GM19455 (cell line): ENCODE measurements around the gene SNRPD3.
"Not testable (repeated sequence)": the region's sequence is repeated elsewhere in the genome, so short reads cannot be mapped to it uniquely, and the experiment has no call there.

Source experiments
- ATAC-seq: cut with Tn5 transposase; IDR thresholded peaks from one replicate; pipeline ENCODE4 v1.9.1; 2021; ENCODE audit not compliant: unreplicated experiment

SNRPD3 gene

GRCh38 chr22:24532075-24532474, 23.7 kb upstream of the SNRPD3 start:
- ATAC-seq = no peak

- no peak for ATAC-seq
These were observed 20.5 kb upstream of the SNRPD3 start for GRCh38 chr22:24535348-24535747.

GRCh38 chr22:24536089-24536488, 19.7 kb upstream of the SNRPD3 start:
- ATAC-seq = no peak

- no peak for ATAC-seq
These were observed 15.3 kb upstream of the SNRPD3 start for GRCh38 chr22:24540470-24540869.

GRCh38 chr22:24541681-24542515, 13.9 kb upstream of the SNRPD3 start:
- ATAC-seq = no peak

- ATAC-seq = no peak
These were observed 13.2 kb upstream of the SNRPD3 start for GRCh38 chr22:24542641-24543040.

GRCh38 chr22:24543185-24543601, 12.6 kb upstream of the SNRPD3 start:
- ATAC-seq = no peak

GRCh38 chr22:24543679-24544243, 12.0 kb upstream of the SNRPD3 start:
- no peak for ATAC-seq

- no peak for ATAC-seq
These were observed 7.0 kb upstream of the SNRPD3 start for GRCh38 chr22:24548812-24549211.

GRCh38 chr22:24550028-24550901, 5.5 kb upstream of the SNRPD3 start:
- no peak for ATAC-seq

GRCh38 chr22:24550902-24551435, 4.8 kb upstream of the SNRPD3 start:
- ATAC-seq = no peak

GRCh38 chr22:24552503-24553286, 3.1 kb upstream of the SNRPD3 start:
- not testable (repeated sequence) for ATAC-seq

GRCh38 chr22:24553597-24554312, 2.0 kb upstream of the SNRPD3 start:
- no peak for ATAC-seq

GRCh38 chr22:24554313-24555164, 1.3 kb upstream of the SNRPD3 start, which contains the start of gene GUCD1:
Gene GUCD1, minus strand, starts transcription at chr22:24555138. Its CDS starts 147 bp downstream, at chr22:24554991.
- ATAC-seq = peak; percentile 17

- ATAC-seq = no peak
These were observed 3.7 kb downstream of the SNRPD3 start for GRCh38 chr22:24559471-24559870.

GRCh38 chr22:24563246-24563645, 7.4 kb downstream of the SNRPD3 start:
- no peak for ATAC-seq

- ATAC-seq = no peak
These were observed 8.7 kb downstream of the SNRPD3 start for GRCh38 chr22:24564376-24565058.

- ATAC-seq = no peak
These were observed 9.3 kb downstream of the SNRPD3 start for GRCh38 chr22:24565077-24565476.
